ENCODE measurements around the gene UBXN10.

GRCh38 chr1:20160034-20160433, 25.9 kb upstream of the UBXN10 start:
- no peak for TF ChIP-seq CTCF (IDR thresholded peaks at IDR 0.05)
- TF ChIP-seq POLR2A (IDR thresholded peaks at IDR 0.05), result no peak
